ENCODE measurements around the gene LDHA.
"Not testable (repeated sequence)": the region's sequence is repeated elsewhere in the genome, so short reads cannot be mapped to it uniquely, and the experiment has no call there.

LDHA gene

DNA sequence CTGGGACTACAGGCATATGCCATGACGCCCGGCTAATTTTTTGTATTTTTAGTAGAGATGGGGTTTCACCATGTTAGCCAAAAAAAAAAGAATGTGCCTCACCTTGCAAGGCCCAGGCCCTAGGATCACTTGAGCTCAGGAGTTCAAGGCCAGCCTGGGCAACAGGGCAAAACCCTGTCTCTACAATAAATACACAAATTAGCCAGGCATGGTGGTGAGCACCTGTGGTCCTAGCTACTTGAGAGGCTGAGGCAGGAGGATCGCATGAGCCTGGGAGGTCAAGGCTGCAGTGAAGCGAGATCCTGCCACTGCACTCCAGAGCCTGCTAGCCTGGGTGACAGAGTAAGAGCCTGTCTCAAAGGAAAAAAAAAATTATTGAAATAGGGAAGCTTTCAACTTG, 9.7 kb downstream of the LDHA start:
- Histone ChIP-seq H3K4me1 (ENCODE audit: low read depth, poor library complexity, severe bottlenecking) (peaks cover 3% of the 10 kb centered on the region), H3K27me3 (ENCODE audit: insufficient read depth, low read depth) (no peaks in the 10 kb centered on the region), H3K4me3 (IDR thresholded peaks at IDR 0.05; ENCODE audit: insufficient read depth, low read depth, low read length) (no peak overlapping the region), H2AFZ (ENCODE audit: low read depth) (no peak overlapping the region), H3K9ac (no peak overlapping the region), H3K27ac (no peak overlapping the region), H3K4me2 (no peak overlapping the region), H3K79me2 (ENCODE audit: insufficient read depth, low read depth) (peaks cover 34% of the 10 kb centered on the region), H4K20me1 (ENCODE audit: insufficient read depth) (peaks cover 23% of the 10 kb centered on the region), H3K36me3 (ENCODE audit: insufficient read depth) (peaks cover 66% of the 10 kb centered on the region)
- TF ChIP-seq, protein P1, sequence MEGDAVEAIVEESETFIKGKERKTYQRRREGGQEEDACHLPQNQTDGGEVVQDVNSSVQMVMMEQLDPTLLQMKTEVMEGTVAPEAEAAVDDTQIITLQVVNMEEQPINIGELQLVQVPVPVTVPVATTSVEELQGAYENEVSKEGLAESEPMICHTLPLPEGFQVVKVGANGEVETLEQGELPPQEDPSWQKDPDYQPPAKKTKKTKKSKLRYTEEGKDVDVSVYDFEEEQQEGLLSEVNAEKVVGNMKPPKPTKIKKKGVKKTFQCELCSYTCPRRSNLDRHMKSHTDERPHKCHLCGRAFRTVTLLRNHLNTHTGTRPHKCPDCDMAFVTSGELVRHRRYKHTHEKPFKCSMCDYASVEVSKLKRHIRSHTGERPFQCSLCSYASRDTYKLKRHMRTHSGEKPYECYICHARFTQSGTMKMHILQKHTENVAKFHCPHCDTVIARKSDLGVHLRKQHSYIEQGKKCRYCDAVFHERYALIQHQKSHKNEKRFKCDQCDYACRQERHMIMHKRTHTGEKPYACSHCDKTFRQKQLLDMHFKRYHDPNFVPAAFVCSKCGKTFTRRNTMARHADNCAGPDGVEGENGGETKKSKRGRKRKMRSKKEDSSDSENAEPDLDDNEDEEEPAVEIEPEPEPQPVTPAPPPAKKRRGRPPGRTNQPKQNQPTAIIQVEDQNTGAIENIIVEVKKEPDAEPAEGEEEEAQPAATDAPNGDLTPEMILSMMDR (conservative IDR thresholded peaks at IDR 0.05; ENCODE audit: low read depth, low read length), result no peak

DNA sequence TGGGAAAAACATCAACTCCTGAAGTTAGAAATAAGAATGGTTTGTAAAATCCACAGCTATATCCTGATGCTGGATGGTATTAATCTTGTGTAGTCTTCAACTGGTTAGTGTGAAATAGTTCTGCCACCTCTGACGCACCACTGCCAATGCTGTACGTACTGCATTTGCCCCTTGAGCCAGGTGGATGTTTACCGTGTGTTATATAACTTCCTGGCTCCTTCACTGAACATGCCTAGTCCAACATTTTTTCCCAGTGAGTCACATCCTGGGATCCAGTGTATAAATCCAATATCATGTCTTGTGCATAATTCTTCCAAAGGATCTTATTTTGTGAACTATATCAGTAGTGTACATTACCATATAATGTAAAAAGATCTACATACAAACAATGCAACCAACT, 13.0 kb downstream of the LDHA start:
- H3K27me3 ChIP-seq (ENCODE audit: insufficient read depth, low read depth); H3K4me3 ChIP-seq (IDR thresholded peaks at IDR 0.05; ENCODE audit: insufficient read depth, low read depth, low read length); H4K20me1 ChIP-seq (ENCODE audit: insufficient read depth); H3K27ac ChIP-seq; H3K4me2 ChIP-seq; H2AFZ ChIP-seq (ENCODE audit: low read depth); H3K4me1 ChIP-seq (ENCODE audit: low read depth, poor library complexity, severe bottlenecking); H3K9ac ChIP-seq: not testable (repeated sequence)
- Histone ChIP-seq H3K36me3 (ENCODE audit: insufficient read depth) (peaks cover 43% of the 10 kb centered on the region; the same call in 1 of the 2 replicates), H3K79me2 (ENCODE audit: insufficient read depth, low read depth) (peaks cover 11% of the 10 kb centered on the region; the same call in 1 of the 2 replicates)

DNA sequence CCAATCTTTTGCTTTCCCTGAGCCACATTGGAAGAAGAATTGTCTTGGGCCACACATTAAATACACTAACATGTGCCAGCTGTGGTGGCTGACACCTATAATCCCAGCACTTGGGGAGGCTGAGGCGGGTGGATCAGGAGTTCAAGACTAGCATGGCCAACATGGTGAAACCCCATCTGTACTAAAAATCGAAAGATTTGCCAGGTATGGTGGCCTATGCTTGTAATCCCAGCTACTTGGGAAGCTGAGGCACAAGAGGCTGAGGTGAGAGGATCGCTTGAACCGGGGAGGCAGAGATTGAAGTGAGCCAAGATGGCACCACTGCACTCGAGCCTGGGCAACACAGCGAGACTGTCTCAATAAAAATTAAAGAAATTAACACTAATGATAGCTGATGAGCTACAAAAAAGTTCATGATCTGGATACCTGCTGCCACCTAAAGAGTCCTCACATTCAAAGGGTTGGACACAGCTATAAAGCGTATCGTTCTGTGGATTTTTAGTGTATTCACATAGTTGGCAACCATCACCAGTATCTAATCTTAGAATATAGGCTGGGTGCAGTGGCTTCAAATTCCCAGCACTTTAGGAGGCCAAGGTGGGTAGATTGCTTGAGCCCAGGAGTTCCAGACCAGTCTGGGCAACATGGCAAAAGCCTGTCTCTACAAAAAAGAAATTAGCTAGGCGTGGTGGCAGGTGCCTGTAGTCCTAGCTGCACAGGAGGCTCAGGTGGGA, 14.4 kb downstream of the LDHA start:
- H3K4me1 ChIP-seq (ENCODE audit: low read depth, poor library complexity, severe bottlenecking), result peaks cover 3% of the 10 kb centered on the region
- TF ChIP-seq, protein P1 (conservative IDR thresholded peaks at IDR 0.05; ENCODE audit: low read depth, low read length), result no peak
- H3K4me3 ChIP-seq (IDR thresholded peaks at IDR 0.05; ENCODE audit: insufficient read depth, low read depth, low read length), result no peak overlapping the region
- no peaks in the 10 kb centered on the region for H3K27me3 ChIP-seq (ENCODE audit: insufficient read depth, low read depth)
- no peak overlapping the region for H2AFZ ChIP-seq (ENCODE audit: low read depth)
- no peak overlapping the region for H3K4me2 ChIP-seq
- peaks cover 30% of the 10 kb centered on the region; the same call in 1 of the 2 replicates for H3K36me3 ChIP-seq (ENCODE audit: insufficient read depth)
- H3K27ac ChIP-seq, result 0 out of 2 replicates have a peak overlapping the region, but pooled peaks have one; percentile 2
- H4K20me1 ChIP-seq (ENCODE audit: insufficient read depth), result no peaks in the 10 kb centered on the region
- H3K9ac ChIP-seq, result no peak overlapping the region
- H3K79me2 ChIP-seq (ENCODE audit: insufficient read depth, low read depth), result no peaks in the 10 kb centered on the region

DNA sequence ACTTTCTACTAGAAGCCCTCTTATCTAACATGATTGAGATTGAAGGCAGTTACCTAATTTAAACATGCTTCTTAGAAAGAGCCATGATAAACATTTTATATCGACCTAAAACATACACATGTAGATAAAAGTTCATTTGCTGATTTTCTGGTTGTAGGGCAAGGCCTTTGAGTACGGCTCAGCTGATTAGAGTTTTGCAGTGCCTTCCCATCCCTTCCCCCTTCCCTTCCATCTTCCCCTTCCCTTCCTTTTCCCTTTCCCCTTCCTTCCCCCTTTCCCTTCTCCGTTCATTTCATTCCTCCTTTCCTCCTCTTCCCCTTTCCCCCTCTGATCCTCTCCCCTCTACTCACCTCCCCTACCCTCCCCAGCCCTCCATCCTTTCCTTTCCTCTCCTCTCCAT, 22.1 kb downstream of the LDHA start:
- Histone ChIP-seq H3K36me3 (ENCODE audit: insufficient read depth) (no peaks in the 10 kb centered on the region), H3K27ac (no peak overlapping the region), H3K4me3 (IDR thresholded peaks at IDR 0.05; ENCODE audit: insufficient read depth, low read depth, low read length) (no peak overlapping the region), H3K79me2 (ENCODE audit: insufficient read depth, low read depth) (no peaks in the 10 kb centered on the region), H2AFZ (ENCODE audit: low read depth) (no peak overlapping the region), H4K20me1 (ENCODE audit: insufficient read depth) (no peaks in the 10 kb centered on the region), H3K4me1 (ENCODE audit: low read depth, poor library complexity, severe bottlenecking) (peaks cover 4% of the 10 kb centered on the region), H3K9ac (no peak overlapping the region), H3K27me3 (ENCODE audit: insufficient read depth, low read depth) (no peaks in the 10 kb centered on the region), H3K4me2 (no peak overlapping the region)
- TF ChIP-seq, protein P1 (conservative IDR thresholded peaks at IDR 0.05; ENCODE audit: low read depth, low read length), result no peak

DNA sequence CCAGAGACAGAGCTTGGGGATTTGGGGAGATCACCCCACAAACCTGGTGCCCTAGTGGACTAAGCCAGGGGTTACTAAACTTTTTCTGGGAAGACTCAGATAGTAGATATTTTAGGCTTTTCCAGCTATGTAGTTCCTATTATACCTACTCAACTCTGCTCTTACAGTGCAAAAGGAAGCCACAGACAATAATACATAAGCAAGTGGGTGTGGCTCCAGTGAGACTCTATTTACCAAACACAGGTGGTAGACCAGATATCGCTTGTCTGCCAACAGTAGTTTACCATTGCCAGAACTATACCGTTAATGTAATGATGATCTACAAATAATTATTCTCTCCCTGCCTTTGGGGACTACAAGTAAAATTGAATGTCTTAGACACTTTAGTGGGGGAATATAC, 24.7 kb downstream of the LDHA start:
- no peaks in the 10 kb centered on the region for H3K36me3 ChIP-seq (ENCODE audit: insufficient read depth)
- H3K4me2 ChIP-seq, result no peak overlapping the region
- no peak overlapping the region for H2AFZ ChIP-seq (ENCODE audit: low read depth)
- no peak overlapping the region for H3K4me3 ChIP-seq (IDR thresholded peaks at IDR 0.05; ENCODE audit: insufficient read depth, low read depth, low read length)
- H3K79me2 ChIP-seq (ENCODE audit: insufficient read depth, low read depth), result no peaks in the 10 kb centered on the region
- no peaks in the 10 kb centered on the region for H4K20me1 ChIP-seq (ENCODE audit: insufficient read depth)
- TF ChIP-seq, protein P1 (conservative IDR thresholded peaks at IDR 0.05; ENCODE audit: low read depth, low read length), result no peak
- H3K9ac ChIP-seq, result no peak overlapping the region
- peaks cover 4% of the 10 kb centered on the region for H3K4me1 ChIP-seq (ENCODE audit: low read depth, poor library complexity, severe bottlenecking)
- no peak overlapping the region for H3K27ac ChIP-seq
- no peaks in the 10 kb centered on the region for H3K27me3 ChIP-seq (ENCODE audit: insufficient read depth, low read depth)
